K562 (cell line): ENCODE results near the gene BNIP5. TPM values are rescaled to one million over a fixed set of nuclear protein-coding genes. Genes with fewer than 3 reads are reported as not detected.

ENCODE experiments used
- CREBBP ChIP-seq: IDR thresholded peaks from one replicate; pipeline ENCODE4 v1.6.1; 2012; ENCODE audit warnings: low read depth, mild to moderate bottlenecking, control low read depth, inconsistent platforms, low read length
- NEUROD1 ChIP-seq: fragments of 150-350 bp; IDR thresholded peaks from 2 replicates; pipeline ENCODE4 v1.6.1; 2014; ENCODE audit warnings: borderline replicate concordance, low read length, low read depth; ENCODE audit not compliant: partially characterized antibody
- NONO ChIP-seq, 2 experiments: fragments of 200-400 bp in 1 of 2; fragments of 450-650 bp in 1 of 2; formaldehyde crosslinking in 1 of 2; IDR thresholded peaks; 2 replicates each; pipeline ENCODE4 v1.6.1; 2017; ENCODE audit warnings: low read depth in 2 of 2, mild to moderate bottlenecking in 2 of 2, moderate library complexity in 2 of 2, low read length in 1 of 2
- NUFIP1 ChIP-seq: fragments of 450-650 bp; IDR thresholded peaks from 2 replicates; pipeline ENCODE4 v1.6.1; 2018; ENCODE audit not compliant: partially characterized antibody
- SMARCA4 ChIP-seq: fragments of 450-650 bp; IDR thresholded peaks from 2 replicates; pipeline ENCODE4 v1.6.1; 2016
- SNRNP70 ChIP-seq: fragments of 200-400 bp; formaldehyde crosslinking; optimal IDR thresholded peaks from 2 replicates; pipeline ENCODE3; 2017; ENCODE audit warnings: low read depth, low read length
- SREBF2 ChIP-seq: sonication (generic); formaldehyde crosslinking; IDR thresholded peaks from 2 replicates; pipeline ENCODE4 v1.4.0; 2020; ENCODE audit warnings: mild to moderate bottlenecking, missing genetic modification reagents
- XRCC3 ChIP-seq: fragments of 450-650 bp; IDR thresholded peaks from 2 replicates; pipeline ENCODE4 v1.6.1; 2017; ENCODE audit warnings: mild to moderate bottlenecking, moderate library complexity
- ZBTB7A ChIP-seq: IDR thresholded peaks from 2 replicates; pipeline ENCODE4 v1.6.1; 2011; ENCODE audit warnings: low read depth, mild to moderate bottlenecking, low read length, moderate library complexity, borderline replicate concordance; ENCODE audit not compliant: control insufficient read depth
- ZNF324 ChIP-seq: fragments of 250-450 bp; sonication (Bioruptor Pico); IDR thresholded peaks from 2 replicates; pipeline ENCODE4 v1.4.0; 2020; ENCODE audit warnings: mild to moderate bottlenecking
- polyA plus RNA-seq, 8 experiments: library from polyadenylated mRNA; depleted of rRNA in 4 of 8; stranded (reverse) in 5 of 8; unstranded in 3 of 8; fragments of >200 nt; fragmentation: Nextera tagmentation in 2 of 8; fragmentation: Illumina TruSeq in 1 of 8; extraction: Ambion mirVana in 2 of 8; extraction: Trizol in 1 of 8; gene quantifications; 2 replicates each; pipeline versions ENCODE4 v1.2.1 to v1.2.3, GENCODE V29; 2011 to 2014; ENCODE audit warnings: inconsistent platforms in 1 of 8, missing spikeins in 1 of 8
- total RNA-seq, 7 experiments: library from RNA; depleted of rRNA in 6 of 7; stranded (reverse); fragments of >200 nt in 6 of 7; fragmentation: Illumina TruSeq in 2 of 7; extraction: Trizol in 2 of 7; gene quantifications; 2 replicates each; pipeline versions ENCODE4 v1.2.1 to v1.2.3, GENCODE V29; 2011 to 2021; ENCODE audit warnings: low replicate concordance in 1 of 7
- TF ChIP-seq, protein P1 (sequence below): fragments of 450-650 bp; IDR thresholded peaks from 2 replicates; pipeline ENCODE4 v1.6.1; 2014; ENCODE audit warnings: low read depth, mild to moderate bottlenecking, moderate library complexity, borderline replicate concordance
- TF ChIP-seq, protein P2 (sequence below): sonication (generic); formaldehyde crosslinking; IDR thresholded peaks from 2 replicates; pipeline ENCODE4 v1.8.0; 2022; ENCODE audit warnings: mild to moderate bottlenecking, missing genetic modification reagents
- TF ChIP-seq, protein P3 (sequence below): IDR thresholded peaks from 2 replicates; pipeline ENCODE4 v1.6.1; 2012; ENCODE audit warnings: low read depth, low read length, improper control_type of control experiment, borderline replicate concordance
- TF ChIP-seq, protein P4 (sequence below): sonication (generic); formaldehyde crosslinking; IDR thresholded peaks from 2 replicates; pipeline ENCODE4 v1.8.0; 2022; ENCODE audit warnings: mild to moderate bottlenecking, missing genetic modification reagents
- TF ChIP-seq, protein P5 (sequence below): sonication (generic); formaldehyde crosslinking; IDR thresholded peaks from 2 replicates; pipeline ENCODE4 v1.8.1; 2022; ENCODE audit warnings: missing genetic modification reagents

The BNIP5 gene
- total and polyA plus RNA-seq, 9 of the 15 experiments (the other 6 are each of a cell fraction or from before 2014, with no cell fraction given), result not detected

DNA sequence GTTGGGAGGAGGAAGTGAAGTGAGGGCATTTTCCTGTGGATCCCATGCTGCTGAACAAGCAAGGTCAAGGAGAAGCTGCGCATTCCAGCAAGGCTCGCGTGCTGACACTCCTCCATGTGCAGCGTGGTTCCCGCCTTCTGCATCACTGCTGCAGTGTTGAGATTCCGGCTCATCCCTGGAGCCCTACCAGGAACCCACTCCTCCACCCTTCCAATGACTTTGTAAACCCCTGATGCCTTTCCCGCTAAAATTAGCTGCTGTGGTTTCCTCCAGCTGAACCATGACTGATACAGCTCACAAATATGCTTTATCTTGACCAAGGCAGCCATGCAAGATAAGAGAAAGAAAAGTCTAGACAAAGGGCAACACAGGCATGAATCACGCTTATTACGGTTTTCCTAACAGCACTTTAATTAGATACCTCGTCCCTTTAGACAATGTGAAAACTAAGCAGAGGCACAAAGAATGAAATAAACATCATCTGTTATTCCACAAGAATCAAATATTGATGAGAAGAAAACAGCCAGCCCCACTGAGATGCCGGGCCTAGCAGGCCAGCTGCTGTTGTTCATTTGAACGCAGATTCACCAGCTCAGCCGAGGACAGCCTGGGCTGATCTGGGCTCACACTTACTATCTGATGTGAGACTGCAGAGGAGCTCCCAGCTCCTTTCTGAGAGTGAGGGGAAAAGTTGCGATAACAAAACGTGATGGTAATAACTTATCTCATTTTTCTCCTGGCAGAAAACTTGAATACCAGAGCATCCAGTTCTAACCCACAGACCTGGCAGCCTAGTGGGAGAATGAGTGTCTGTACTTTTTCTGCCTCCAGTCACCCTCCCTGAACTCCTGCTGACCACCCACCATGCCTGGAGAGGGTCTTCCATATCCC lies 14.2 kb upstream of the BNIP5 start (continued):
- TF ChIP-seq NONO (IDR thresholded peaks at IDR 0.05; ENCODE audit: low read depth in 2 of 2, low read length in 1 of 2) (no peak), CREBBP (no peak), NEUROD1 (no peak), ZNF324 (CRISPR knock-in tag) (no peak), SMARCA4 (peak; percentile 96), ZBTB7A (peak; percentile 26; the same call in 1 of the 2 replicates), NUFIP1 (no peak), SNRNP70 (no peak), XRCC3 (no peak), SREBF2 (CRISPR knock-in tag) (no peak)
- TF ChIP-seq, protein P1, sequence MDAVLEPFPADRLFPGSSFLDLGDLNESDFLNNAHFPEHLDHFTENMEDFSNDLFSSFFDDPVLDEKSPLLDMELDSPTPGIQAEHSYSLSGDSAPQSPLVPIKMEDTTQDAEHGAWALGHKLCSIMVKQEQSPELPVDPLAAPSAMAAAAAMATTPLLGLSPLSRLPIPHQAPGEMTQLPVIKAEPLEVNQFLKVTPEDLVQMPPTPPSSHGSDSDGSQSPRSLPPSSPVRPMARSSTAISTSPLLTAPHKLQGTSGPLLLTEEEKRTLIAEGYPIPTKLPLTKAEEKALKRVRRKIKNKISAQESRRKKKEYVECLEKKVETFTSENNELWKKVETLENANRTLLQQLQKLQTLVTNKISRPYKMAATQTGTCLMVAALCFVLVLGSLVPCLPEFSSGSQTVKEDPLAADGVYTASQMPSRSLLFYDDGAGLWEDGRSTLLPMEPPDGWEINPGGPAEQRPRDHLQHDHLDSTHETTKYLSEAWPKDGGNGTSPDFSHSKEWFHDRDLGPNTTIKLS, result 0 out of 2 replicates have a peak, but pooled peaks have one; percentile 36
- TF ChIP-seq, protein P2, sequence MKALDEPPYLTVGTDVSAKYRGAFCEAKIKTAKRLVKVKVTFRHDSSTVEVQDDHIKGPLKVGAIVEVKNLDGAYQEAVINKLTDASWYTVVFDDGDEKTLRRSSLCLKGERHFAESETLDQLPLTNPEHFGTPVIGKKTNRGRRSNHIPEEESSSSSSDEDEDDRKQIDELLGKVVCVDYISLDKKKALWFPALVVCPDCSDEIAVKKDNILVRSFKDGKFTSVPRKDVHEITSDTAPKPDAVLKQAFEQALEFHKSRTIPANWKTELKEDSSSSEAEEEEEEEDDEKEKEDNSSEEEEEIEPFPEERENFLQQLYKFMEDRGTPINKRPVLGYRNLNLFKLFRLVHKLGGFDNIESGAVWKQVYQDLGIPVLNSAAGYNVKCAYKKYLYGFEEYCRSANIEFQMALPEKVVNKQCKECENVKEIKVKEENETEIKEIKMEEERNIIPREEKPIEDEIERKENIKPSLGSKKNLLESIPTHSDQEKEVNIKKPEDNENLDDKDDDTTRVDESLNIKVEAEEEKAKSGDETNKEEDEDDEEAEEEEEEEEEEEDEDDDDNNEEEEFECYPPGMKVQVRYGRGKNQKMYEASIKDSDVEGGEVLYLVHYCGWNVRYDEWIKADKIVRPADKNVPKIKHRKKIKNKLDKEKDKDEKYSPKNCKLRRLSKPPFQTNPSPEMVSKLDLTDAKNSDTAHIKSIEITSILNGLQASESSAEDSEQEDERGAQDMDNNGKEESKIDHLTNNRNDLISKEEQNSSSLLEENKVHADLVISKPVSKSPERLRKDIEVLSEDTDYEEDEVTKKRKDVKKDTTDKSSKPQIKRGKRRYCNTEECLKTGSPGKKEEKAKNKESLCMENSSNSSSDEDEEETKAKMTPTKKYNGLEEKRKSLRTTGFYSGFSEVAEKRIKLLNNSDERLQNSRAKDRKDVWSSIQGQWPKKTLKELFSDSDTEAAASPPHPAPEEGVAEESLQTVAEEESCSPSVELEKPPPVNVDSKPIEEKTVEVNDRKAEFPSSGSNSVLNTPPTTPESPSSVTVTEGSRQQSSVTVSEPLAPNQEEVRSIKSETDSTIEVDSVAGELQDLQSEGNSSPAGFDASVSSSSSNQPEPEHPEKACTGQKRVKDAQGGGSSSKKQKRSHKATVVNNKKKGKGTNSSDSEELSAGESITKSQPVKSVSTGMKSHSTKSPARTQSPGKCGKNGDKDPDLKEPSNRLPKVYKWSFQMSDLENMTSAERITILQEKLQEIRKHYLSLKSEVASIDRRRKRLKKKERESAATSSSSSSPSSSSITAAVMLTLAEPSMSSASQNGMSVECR (CRISPR knock-in tag), result 0 out of 2 replicates have a peak, but pooled peaks have one; percentile 31
- TF ChIP-seq, protein P3, sequence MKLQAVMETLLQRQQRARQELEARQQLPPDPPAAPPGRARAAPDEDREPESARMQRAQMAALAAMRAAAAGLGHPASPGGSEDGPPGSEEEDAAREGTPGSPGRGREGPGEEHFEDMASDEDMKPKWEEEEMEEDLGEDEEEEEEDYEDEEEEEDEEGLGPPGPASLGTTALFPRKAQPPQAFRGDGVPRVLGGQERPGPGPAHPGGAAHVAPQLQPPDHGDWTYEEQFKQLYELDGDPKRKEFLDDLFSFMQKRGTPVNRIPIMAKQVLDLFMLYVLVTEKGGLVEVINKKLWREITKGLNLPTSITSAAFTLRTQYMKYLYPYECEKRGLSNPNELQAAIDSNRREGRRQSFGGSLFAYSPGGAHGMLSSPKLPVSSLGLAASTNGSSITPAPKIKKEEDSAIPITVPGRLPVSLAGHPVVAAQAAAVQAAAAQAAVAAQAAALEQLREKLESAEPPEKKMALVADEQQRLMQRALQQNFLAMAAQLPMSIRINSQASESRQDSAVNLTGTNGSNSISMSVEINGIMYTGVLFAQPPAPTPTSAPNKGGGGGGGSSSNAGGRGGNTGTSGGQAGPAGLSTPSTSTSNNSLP, result peak; percentile 69; the same call in 1 of the 2 replicates
- TF ChIP-seq, protein P4, sequence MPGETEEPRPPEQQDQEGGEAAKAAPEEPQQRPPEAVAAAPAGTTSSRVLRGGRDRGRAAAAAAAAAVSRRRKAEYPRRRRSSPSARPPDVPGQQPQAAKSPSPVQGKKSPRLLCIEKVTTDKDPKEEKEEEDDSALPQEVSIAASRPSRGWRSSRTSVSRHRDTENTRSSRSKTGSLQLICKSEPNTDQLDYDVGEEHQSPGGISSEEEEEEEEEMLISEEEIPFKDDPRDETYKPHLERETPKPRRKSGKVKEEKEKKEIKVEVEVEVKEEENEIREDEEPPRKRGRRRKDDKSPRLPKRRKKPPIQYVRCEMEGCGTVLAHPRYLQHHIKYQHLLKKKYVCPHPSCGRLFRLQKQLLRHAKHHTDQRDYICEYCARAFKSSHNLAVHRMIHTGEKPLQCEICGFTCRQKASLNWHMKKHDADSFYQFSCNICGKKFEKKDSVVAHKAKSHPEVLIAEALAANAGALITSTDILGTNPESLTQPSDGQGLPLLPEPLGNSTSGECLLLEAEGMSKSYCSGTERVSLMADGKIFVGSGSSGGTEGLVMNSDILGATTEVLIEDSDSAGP (CRISPR knock-in tag), result no peak
- TF ChIP-seq, protein P5, sequence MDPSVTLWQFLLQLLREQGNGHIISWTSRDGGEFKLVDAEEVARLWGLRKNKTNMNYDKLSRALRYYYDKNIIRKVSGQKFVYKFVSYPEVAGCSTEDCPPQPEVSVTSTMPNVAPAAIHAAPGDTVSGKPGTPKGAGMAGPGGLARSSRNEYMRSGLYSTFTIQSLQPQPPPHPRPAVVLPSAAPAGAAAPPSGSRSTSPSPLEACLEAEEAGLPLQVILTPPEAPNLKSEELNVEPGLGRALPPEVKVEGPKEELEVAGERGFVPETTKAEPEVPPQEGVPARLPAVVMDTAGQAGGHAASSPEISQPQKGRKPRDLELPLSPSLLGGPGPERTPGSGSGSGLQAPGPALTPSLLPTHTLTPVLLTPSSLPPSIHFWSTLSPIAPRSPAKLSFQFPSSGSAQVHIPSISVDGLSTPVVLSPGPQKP, result no peak
